Measurements from ENCODE around the gene BACH1.

The BACH1 gene

GRCh38 chr21:29313662-29314408 lies 15.1 kb downstream of the BACH1 start:
- in situ Hi-C loops (cut with MboI; ENCODE audit: low sequenced_read_pairs): no loop called here

GRCh38 chr21:29315131-29315749 lies 16.5 kb downstream of the BACH1 start:
- in situ Hi-C loops (cut with MboI; ENCODE audit: low sequenced_read_pairs): no loop called here

- in situ Hi-C loops (cut with MboI; ENCODE audit: low sequenced_read_pairs): no loop called here
Measured at GRCh38 chr21:29316029-29316742, 17.5 kb downstream of the BACH1 start.

- in situ Hi-C loops (cut with MboI; ENCODE audit: low sequenced_read_pairs): no loop called here
Measured at GRCh38 chr21:29316806-29317205, 18.1 kb downstream of the BACH1 start.

- in situ Hi-C loops (cut with MboI; ENCODE audit: low sequenced_read_pairs): no loop called here
Measured at GRCh38 chr21:29318354-29318753, 19.6 kb downstream of the BACH1 start.

GRCh38 chr21:29320031-29320430 lies 21.3 kb downstream of the BACH1 start:
- in situ Hi-C loops (cut with MboI; ENCODE audit: low sequenced_read_pairs): no loop called here

GRCh38 chr21:29321217-29321616 lies 22.5 kb downstream of the BACH1 start:
- in situ Hi-C loops (cut with MboI; ENCODE audit: low sequenced_read_pairs): no loop called here

GRCh38 chr21:29321932-29322928 lies 23.5 kb downstream of the BACH1 start:
- in situ Hi-C loops (cut with MboI; ENCODE audit: low sequenced_read_pairs): no loop called here

GRCh38 chr21:29323189-29323588 lies 24.5 kb downstream of the BACH1 start:
- in situ Hi-C loops (cut with MboI; ENCODE audit: low sequenced_read_pairs): no loop called here

GRCh38 chr21:29326914-29327554 lies 28.3 kb downstream of the BACH1 start:
- in situ Hi-C loops (cut with MboI; ENCODE audit: low sequenced_read_pairs): no loop called here

- in situ Hi-C loops (cut with MboI; ENCODE audit: low sequenced_read_pairs): no loop called here
Measured at GRCh38 chr21:29329406-29329805, 30.7 kb downstream of the BACH1 start.

- in situ Hi-C loops (cut with MboI; ENCODE audit: low sequenced_read_pairs): no loop called here
Measured at GRCh38 chr21:29330797-29331196, 32.1 kb downstream of the BACH1 start.

- in situ Hi-C loops (cut with MboI; ENCODE audit: low sequenced_read_pairs): no loop called here
Measured at GRCh38 chr21:29332461-29333362, 34.0 kb downstream of the BACH1 start.

- in situ Hi-C loops (cut with MboI; ENCODE audit: low sequenced_read_pairs): no loop called here
Measured at GRCh38 chr21:29333406-29333805, 34.7 kb downstream of the BACH1 start.

GRCh38 chr21:29334717-29335428 lies 36.2 kb downstream of the BACH1 start:
- in situ Hi-C loops (cut with MboI; ENCODE audit: low sequenced_read_pairs): no loop called here

GRCh38 chr21:29335720-29336119 lies 37.0 kb downstream of the BACH1 start:
- in situ Hi-C loops (cut with MboI; ENCODE audit: low sequenced_read_pairs): no loop called here

GRCh38 chr21:29338256-29338655 lies 39.5 kb downstream of the BACH1 start:
- in situ Hi-C loops (cut with MboI; ENCODE audit: low sequenced_read_pairs): no loop called here

- in situ Hi-C loops (cut with MboI; ENCODE audit: low sequenced_read_pairs): loop anchor here (10.0 kb wide), 1 partner anchor 175 kb away; no protein-coding TSS in a partner anchor
Measured at GRCh38 chr21:29340228-29340627, 41.5 kb downstream of the BACH1 start.

Data from HL-60/S4 (cell line).